GM12892 (cell line): ENCODE results near the gene CCDC85A.

ENCODE experiments used
- DNase-seq: peaks from one replicate; pipeline ENCODE4 v3.0.0; 2011; ENCODE audit not compliant: insufficient read length
- FAIRE-seq: peaks from 2 replicates; lab custom pipeline; 2011; peaks lifted over from hg19 to GRCh38; lab: Jason Lieb, UNC
- POLR2A ChIP-seq: IDR thresholded peaks from 2 replicates; pipeline ENCODE4 v1.6.1; 2011; ENCODE audit warnings: low read depth, low read length, control low read depth
- POLR2AphosphoS5 ChIP-seq: IDR thresholded peaks from 2 replicates; pipeline ENCODE4 v1.6.1; 2011; ENCODE audit warnings: low read depth, low read length, control low read depth
- TAF1 ChIP-seq: IDR thresholded peaks from 2 replicates; pipeline ENCODE4 v1.6.1; 2011; ENCODE audit warnings: low read depth, mild to moderate bottlenecking, control low read depth, low read length, borderline replicate concordance

The CCDC85A gene

GRCh38 chr2:56224316-56224715 is 40.5 kb downstream of the CCDC85A start:
- no peak for FAIRE-seq
- TF ChIP-seq TAF1 (no peak), POLR2A (no peak), POLR2AphosphoS5 (no peak)
- DNase-seq: no peak

GRCh38 chr2:56227811-56228210 is 44.0 kb downstream of the CCDC85A start:
- no peak for TF ChIP-seq POLR2A
- no peak for TF ChIP-seq POLR2AphosphoS5
- TF ChIP-seq TAF1: no peak
- DNase-seq (no peak), FAIRE-seq (no peak)

GRCh38 chr2:56229397-56230060 is 45.7 kb downstream of the CCDC85A start:
- DNase-seq (no peak), FAIRE-seq (no peak)
- TF ChIP-seq POLR2AphosphoS5 (no peak), TAF1 (no peak), POLR2A (no peak)

GRCh38 chr2:56230156-56230555 is 46.4 kb downstream of the CCDC85A start:
- DNase-seq (no peak), FAIRE-seq (no peak)
- TF ChIP-seq POLR2A (no peak), TAF1 (no peak), POLR2AphosphoS5 (no peak)

GRCh38 chr2:56231361-56231760 is 47.6 kb downstream of the CCDC85A start:
- TF ChIP-seq POLR2A (no peak), TAF1 (no peak), POLR2AphosphoS5 (no peak)
- DNase-seq: no peak
- no peak for FAIRE-seq

- no peak for FAIRE-seq
- TF ChIP-seq POLR2A: no peak
- no peak for TF ChIP-seq TAF1
- TF ChIP-seq POLR2AphosphoS5: no peak
- DNase-seq: no peak
These were observed 49.1 kb downstream of the CCDC85A start for GRCh38 chr2:56232912-56233311.

- no peak for FAIRE-seq
- DNase-seq: no peak
- TF ChIP-seq POLR2AphosphoS5: no peak
- TF ChIP-seq TAF1: no peak
- no peak for TF ChIP-seq POLR2A
These were observed 50.5 kb downstream of the CCDC85A start for GRCh38 chr2:56234241-56234640.

- DNase-seq (no peak), FAIRE-seq (no peak)
- TF ChIP-seq TAF1: no peak
- TF ChIP-seq POLR2A: no peak
- no peak for TF ChIP-seq POLR2AphosphoS5
These were observed 55.2 kb downstream of the CCDC85A start for GRCh38 chr2:56239030-56239429.

GRCh38 chr2:56239437-56239836 is 55.6 kb downstream of the CCDC85A start:
- FAIRE-seq (no peak), DNase-seq (no peak)
- TF ChIP-seq POLR2A (no peak), POLR2AphosphoS5 (no peak), TAF1 (no peak)

- no peak for TF ChIP-seq TAF1
- TF ChIP-seq POLR2A: no peak
- no peak for TF ChIP-seq POLR2AphosphoS5
- DNase-seq (no peak), FAIRE-seq (no peak)
These were observed 56.4 kb downstream of the CCDC85A start for GRCh38 chr2:56240210-56240609.

GRCh38 chr2:56244506-56244905 is 60.7 kb downstream of the CCDC85A start:
- DNase-seq: no peak
- TF ChIP-seq POLR2A: no peak
- TF ChIP-seq TAF1: no peak
- no peak for TF ChIP-seq POLR2AphosphoS5
- FAIRE-seq: no peak

- FAIRE-seq (no peak), DNase-seq (no peak)
- TF ChIP-seq POLR2AphosphoS5 (no peak), TAF1 (no peak), POLR2A (no peak)
These were observed 61.2 kb downstream of the CCDC85A start for GRCh38 chr2:56244911-56245530.
